Colonic mucosa (tissue), 4 donors: ENCODE results near the gene DGKI. TPM values are rescaled to one million over a fixed set of nuclear protein-coding genes. Genes with fewer than 3 reads are reported as not detected.

ENCODE experiments used
- DNase-seq: peaks from one replicate; pipeline ENCODE4 v3.0.0-alpha.2; 2020
- H3K27ac ChIP-seq: fragments of 200-600 bp; one replicate; pipeline ENCODE4 v1.8.0; 2021
- H3K27me3 ChIP-seq: fragments of 200-600 bp; one replicate; pipeline ENCODE4 v1.8.0; 2021
- H3K36me3 ChIP-seq: fragments of 200-600 bp; one replicate; pipeline ENCODE4 v1.8.0; 2021
- H3K4me1 ChIP-seq: fragments of 200-600 bp; one replicate; pipeline ENCODE4 v1.8.0; 2021; ENCODE audit warnings: mild to moderate bottlenecking
- H3K4me3 ChIP-seq: fragments of 200-600 bp; one replicate; pipeline ENCODE4 v1.8.0; 2021
- H3K9ac ChIP-seq, 2 donors: one replicate each; pipeline ENCODE4 v1.7.0; 2013; ENCODE audit warnings: control low read depth in 2 of 2, low read depth in 2 of 2, low read length in 2 of 2
- H3K9me3 ChIP-seq: fragments of 200-600 bp; one replicate; pipeline ENCODE4 v1.8.0; 2021
- CTCF ChIP-seq: fragments of 200-600 bp; IDR thresholded peaks from one replicate; pipeline ENCODE4 v1.8.0; 2022; ENCODE audit warnings: antibody characterized with exemption, mild to moderate bottlenecking
- intact Hi-C: fragments of 100-400 bp; cut with DNase I; formaldehyde crosslinking; loops from one replicate; pipeline ENCODE4 v1.14.1; 2022
- total RNA-seq, 2 donors: library from RNA; stranded (reverse); fragmentation: NEBNext Ultra II Directional in 1 of 2; extraction: Animal tissue kit (Norgen Biotek cat#: 25700) in 1 of 2; gene quantifications; one replicate each; pipeline ENCODE4 v1.2.1, GENCODE V29; 2021
- donor health status: healthy.
- donor health status: DM: no; HTN: no; CAD: no.
- donor health status: DM: no; HTN: no; CAD: no.

The DGKI gene
- total RNA-seq, 2 donors from 2014 or later = 0.35 to 0.67 TPM

- Histone ChIP-seq H3K27ac (no peak overlapping the region), H3K36me3 (no peaks in the 10 kb centered on the region), H3K9ac (no peak overlapping the region), H3K4me3 (no peak overlapping the region), H3K4me1 (no peaks in the 10 kb centered on the region), H3K9me3 (no peaks in the 10 kb centered on the region), H3K27me3 (no peaks in the 10 kb centered on the region)
- DNase-seq = no peak
- TF ChIP-seq CTCF = no peak
- intact Hi-C loops = no loop called here
Observed at GRCh38 chr7:137636376-137636775, 210.4 kb downstream of the DGKI start.

GRCh38 chr7:137635874-137636273 is 210.9 kb downstream of the DGKI start:
- Histone ChIP-seq H3K4me3 (no peak overlapping the region), H3K4me1 (no peaks in the 10 kb centered on the region), H3K9me3 (no peaks in the 10 kb centered on the region), H3K27me3 (no peaks in the 10 kb centered on the region), H3K27ac (no peak overlapping the region), H3K36me3 (no peaks in the 10 kb centered on the region), H3K9ac (no peak overlapping the region)
- TF ChIP-seq CTCF = no peak
- DNase-seq = no peak
- intact Hi-C loops = no loop called here

GRCh38 chr7:137635132-137635531 is 211.6 kb downstream of the DGKI start:
- Histone ChIP-seq H3K27ac (no peak overlapping the region), H3K9me3 (no peaks in the 10 kb centered on the region), H3K9ac (no peak overlapping the region), H3K4me1 (no peaks in the 10 kb centered on the region), H3K4me3 (no peak overlapping the region), H3K27me3 (no peaks in the 10 kb centered on the region), H3K36me3 (no peaks in the 10 kb centered on the region)
- DNase-seq = no peak
- intact Hi-C loops = no loop called here
- no peak for TF ChIP-seq CTCF

GRCh38 chr7:137634356-137634755 is 212.4 kb downstream of the DGKI start:
- no peak for TF ChIP-seq CTCF
- H3K27ac ChIP-seq = no peak overlapping the region
- H3K9ac ChIP-seq = no peak overlapping the region
- no peaks in the 10 kb centered on the region for H3K9me3 ChIP-seq
- intact Hi-C loops = no loop called here
- H3K4me3 ChIP-seq = no peak overlapping the region
- no peaks in the 10 kb centered on the region for H3K27me3 ChIP-seq
- DNase-seq = no peak
- H3K4me1 ChIP-seq = no peaks in the 10 kb centered on the region
- no peaks in the 10 kb centered on the region for H3K36me3 ChIP-seq

GRCh38 chr7:137633133-137633532 is 213.6 kb downstream of the DGKI start:
- no peaks in the 10 kb centered on the region for H3K36me3 ChIP-seq
- no peak for DNase-seq
- H3K27ac ChIP-seq = no peak overlapping the region
- no peak overlapping the region for H3K9ac ChIP-seq
- no peak overlapping the region for H3K4me3 ChIP-seq
- no peaks in the 10 kb centered on the region for H3K9me3 ChIP-seq
- TF ChIP-seq CTCF = no peak
- no peaks in the 10 kb centered on the region for H3K27me3 ChIP-seq
- no peaks in the 10 kb centered on the region for H3K4me1 ChIP-seq
- intact Hi-C loops = no loop called here

GRCh38 chr7:137628216-137628615 is 218.6 kb downstream of the DGKI start:
- TF ChIP-seq CTCF = no peak
- no peaks in the 10 kb centered on the region for H3K9me3 ChIP-seq
- no peaks in the 10 kb centered on the region for H3K4me1 ChIP-seq
- no peak overlapping the region for H3K27ac ChIP-seq
- intact Hi-C loops = no loop called here
- DNase-seq = no peak
- no peak overlapping the region for H3K9ac ChIP-seq
- H3K36me3 ChIP-seq = no peaks in the 10 kb centered on the region
- no peak overlapping the region for H3K4me3 ChIP-seq
- H3K27me3 ChIP-seq = no peaks in the 10 kb centered on the region
